ENCODE measurements around the gene PMP22. TPM values are rescaled to one million over a fixed set of nuclear protein-coding genes. Genes with fewer than 3 reads are reported as not detected.

PMP22 gene
- total RNA-seq, 1 experiment from 2014 or later, result 28.7 TPM

DNA sequence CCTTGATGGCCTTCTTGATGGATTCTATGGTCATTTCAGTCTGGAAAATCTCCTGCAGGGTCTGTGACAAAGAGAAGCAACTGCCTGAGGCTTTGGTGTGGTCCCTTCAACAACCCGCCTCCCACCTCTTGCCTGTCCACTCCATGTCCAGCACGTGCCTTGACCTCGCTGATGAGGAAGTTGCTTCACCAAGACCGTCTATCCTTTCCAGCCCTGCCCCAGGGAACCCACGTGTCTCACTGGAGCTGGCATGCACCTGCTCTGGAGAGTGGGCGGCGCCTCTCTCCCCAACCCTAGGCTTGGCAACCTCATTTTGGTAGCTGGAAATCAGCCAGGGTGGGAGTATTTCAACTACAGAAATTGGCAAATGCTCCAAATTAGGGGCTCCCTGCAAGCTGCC, 43.6 kb upstream of the PMP22 start:
- POLR2A ChIA-PET, result no interaction called here
- Histone ChIP-seq H3K4me1 (ENCODE audit: control insufficient read depth in 1 of 2, insufficient read depth in 2 of 2, low read length in 2 of 2) (no peaks in the 10 kb centered on the region), H2AFZ (ENCODE audit: low read depth, low read length, poor library complexity, severe bottlenecking) (no peak overlapping the region), H3K79me2 (ENCODE audit: insufficient read depth, low read length) (no peaks in the 10 kb centered on the region), H4K20me1 (ENCODE audit: insufficient read depth) (no peaks in the 10 kb centered on the region), H3K9ac (ENCODE audit: low read length) (no peak overlapping the region), H3K27ac (ENCODE audit: low read depth, low read length) (no peak overlapping the region), H3K9me3 (ENCODE audit: control insufficient read depth in 1 of 2, insufficient read depth in 1 of 2, low read depth in 1 of 2, low read length in 2 of 2) (no peaks in the 10 kb centered on the region), H3K36me3 (ENCODE audit: control insufficient read depth in 1 of 2, insufficient read depth in 2 of 2, low read length in 2 of 2) (no peaks in the 10 kb centered on the region), H3K27me3 (ENCODE audit: insufficient read depth, low read length) (peaks cover 16% of the 10 kb centered on the region; the same call in 1 of the 2 replicates), H3K4me3 (replicated peaks in 1 of 2; ENCODE audit: low read depth in 1 of 2, low read length in 2 of 2) (no peak overlapping the region), H3K4me2 (ENCODE audit: low read length) (no peak overlapping the region), H3K9me2 (ENCODE audit: insufficient read depth) (no peaks in the 10 kb centered on the region)
- BruUV-seq (replicated peaks), result no TSS peak
- DNase-seq (ENCODE audit: low read depth, low spot score) (no peak), ATAC-seq (no peak)
- TF ChIP-seq, protein P1, sequence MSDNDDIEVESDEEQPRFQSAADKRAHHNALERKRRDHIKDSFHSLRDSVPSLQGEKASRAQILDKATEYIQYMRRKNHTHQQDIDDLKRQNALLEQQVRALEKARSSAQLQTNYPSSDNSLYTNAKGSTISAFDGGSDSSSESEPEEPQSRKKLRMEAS (IDR thresholded peaks at IDR 0.05), result no peak
- TF ChIP-seq, protein P2, sequence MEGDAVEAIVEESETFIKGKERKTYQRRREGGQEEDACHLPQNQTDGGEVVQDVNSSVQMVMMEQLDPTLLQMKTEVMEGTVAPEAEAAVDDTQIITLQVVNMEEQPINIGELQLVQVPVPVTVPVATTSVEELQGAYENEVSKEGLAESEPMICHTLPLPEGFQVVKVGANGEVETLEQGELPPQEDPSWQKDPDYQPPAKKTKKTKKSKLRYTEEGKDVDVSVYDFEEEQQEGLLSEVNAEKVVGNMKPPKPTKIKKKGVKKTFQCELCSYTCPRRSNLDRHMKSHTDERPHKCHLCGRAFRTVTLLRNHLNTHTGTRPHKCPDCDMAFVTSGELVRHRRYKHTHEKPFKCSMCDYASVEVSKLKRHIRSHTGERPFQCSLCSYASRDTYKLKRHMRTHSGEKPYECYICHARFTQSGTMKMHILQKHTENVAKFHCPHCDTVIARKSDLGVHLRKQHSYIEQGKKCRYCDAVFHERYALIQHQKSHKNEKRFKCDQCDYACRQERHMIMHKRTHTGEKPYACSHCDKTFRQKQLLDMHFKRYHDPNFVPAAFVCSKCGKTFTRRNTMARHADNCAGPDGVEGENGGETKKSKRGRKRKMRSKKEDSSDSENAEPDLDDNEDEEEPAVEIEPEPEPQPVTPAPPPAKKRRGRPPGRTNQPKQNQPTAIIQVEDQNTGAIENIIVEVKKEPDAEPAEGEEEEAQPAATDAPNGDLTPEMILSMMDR (IDR thresholded peaks at IDR 0.05 in 2 of 3, conservative IDR thresholded peaks at IDR 0.05 in 1 of 3; ENCODE audit: borderline replicate concordance in 1 of 3, insufficient read depth in 1 of 3, low read depth in 2 of 3, low read length in 2 of 3), result no peak
- TF ChIP-seq, protein P3, sequence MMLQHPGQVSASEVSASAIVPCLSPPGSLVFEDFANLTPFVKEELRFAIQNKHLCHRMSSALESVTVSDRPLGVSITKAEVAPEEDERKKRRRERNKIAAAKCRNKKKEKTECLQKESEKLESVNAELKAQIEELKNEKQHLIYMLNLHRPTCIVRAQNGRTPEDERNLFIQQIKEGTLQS (IDR thresholded peaks at IDR 0.05), result no peak
- TF ChIP-seq, protein P4, sequence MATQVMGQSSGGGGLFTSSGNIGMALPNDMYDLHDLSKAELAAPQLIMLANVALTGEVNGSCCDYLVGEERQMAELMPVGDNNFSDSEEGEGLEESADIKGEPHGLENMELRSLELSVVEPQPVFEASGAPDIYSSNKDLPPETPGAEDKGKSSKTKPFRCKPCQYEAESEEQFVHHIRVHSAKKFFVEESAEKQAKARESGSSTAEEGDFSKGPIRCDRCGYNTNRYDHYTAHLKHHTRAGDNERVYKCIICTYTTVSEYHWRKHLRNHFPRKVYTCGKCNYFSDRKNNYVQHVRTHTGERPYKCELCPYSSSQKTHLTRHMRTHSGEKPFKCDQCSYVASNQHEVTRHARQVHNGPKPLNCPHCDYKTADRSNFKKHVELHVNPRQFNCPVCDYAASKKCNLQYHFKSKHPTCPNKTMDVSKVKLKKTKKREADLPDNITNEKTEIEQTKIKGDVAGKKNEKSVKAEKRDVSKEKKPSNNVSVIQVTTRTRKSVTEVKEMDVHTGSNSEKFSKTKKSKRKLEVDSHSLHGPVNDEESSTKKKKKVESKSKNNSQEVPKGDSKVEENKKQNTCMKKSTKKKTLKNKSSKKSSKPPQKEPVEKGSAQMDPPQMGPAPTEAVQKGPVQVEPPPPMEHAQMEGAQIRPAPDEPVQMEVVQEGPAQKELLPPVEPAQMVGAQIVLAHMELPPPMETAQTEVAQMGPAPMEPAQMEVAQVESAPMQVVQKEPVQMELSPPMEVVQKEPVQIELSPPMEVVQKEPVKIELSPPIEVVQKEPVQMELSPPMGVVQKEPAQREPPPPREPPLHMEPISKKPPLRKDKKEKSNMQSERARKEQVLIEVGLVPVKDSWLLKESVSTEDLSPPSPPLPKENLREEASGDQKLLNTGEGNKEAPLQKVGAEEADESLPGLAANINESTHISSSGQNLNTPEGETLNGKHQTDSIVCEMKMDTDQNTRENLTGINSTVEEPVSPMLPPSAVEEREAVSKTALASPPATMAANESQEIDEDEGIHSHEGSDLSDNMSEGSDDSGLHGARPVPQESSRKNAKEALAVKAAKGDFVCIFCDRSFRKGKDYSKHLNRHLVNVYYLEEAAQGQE (IDR thresholded peaks at IDR 0.05; ENCODE audit: low read depth), result no peak
- intact Hi-C loops (cut with micrococcal nuclease), result no loop called here
- CTCF ChIA-PET, result no interaction called here
- RAD21 ChIA-PET (ENCODE audit: low non-redundant PET in 1 of 2, low total read pairs in 2 of 2, uncharacterized antibody in 2 of 2, unreplicated experiment in 2 of 2), result no interaction called here

All from HCT116 (cell line).